HG02870 (cell line): Measurements from ENCODE around the gene SELPLG.
"Not testable (repeated sequence)": the region's sequence is repeated elsewhere in the genome, so short reads cannot be mapped to it uniquely, and the experiment has no call there.

Experiments used
- ATAC-seq: cut with Tn5 transposase; IDR thresholded peaks from one replicate; pipeline ENCODE4 v1.9.1; 2021; ENCODE audit warnings: mild to moderate bottlenecking, moderate library complexity; ENCODE audit not compliant: unreplicated experiment

Gene SELPLG

GRCh38 chr12:108656247-108656646 lies 22.6 kb upstream of the SELPLG start:
- not testable (repeated sequence) for ATAC-seq

GRCh38 chr12:108655812-108656175 lies 22.1 kb upstream of the SELPLG start:
- not testable (repeated sequence) for ATAC-seq

- not testable (repeated sequence) for ATAC-seq
These were observed 20.9 kb upstream of the SELPLG start for GRCh38 chr12:108654622-108655021.

DNA sequence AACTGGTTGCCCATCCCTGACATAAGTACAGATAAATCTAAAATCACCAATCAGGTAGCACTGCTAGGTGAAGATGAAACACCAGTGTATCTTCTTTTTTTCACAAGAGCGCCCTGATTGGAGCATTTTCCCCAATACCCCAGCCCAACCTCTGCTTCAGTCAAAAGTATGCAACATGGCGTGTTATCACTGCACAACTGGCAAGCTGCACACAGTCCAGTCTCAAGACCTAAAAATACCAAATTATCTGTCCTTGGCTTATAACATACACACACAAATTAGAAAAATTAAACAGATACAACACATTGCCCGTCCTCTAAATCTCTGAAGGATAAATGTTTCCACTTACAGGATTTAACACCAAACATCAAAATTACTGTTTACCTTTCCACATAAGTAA lies 20.2 kb upstream of the SELPLG start:
- ATAC-seq: no peak

GRCh38 chr12:108653082-108653516 lies 19.4 kb upstream of the SELPLG start:
- ATAC-seq: no peak

GRCh38 chr12:108650083-108650482 lies 16.4 kb upstream of the SELPLG start:
- no peak for ATAC-seq

GRCh38 chr12:108649669-108650068 lies 16.0 kb upstream of the SELPLG start:
- no peak for ATAC-seq

DNA sequence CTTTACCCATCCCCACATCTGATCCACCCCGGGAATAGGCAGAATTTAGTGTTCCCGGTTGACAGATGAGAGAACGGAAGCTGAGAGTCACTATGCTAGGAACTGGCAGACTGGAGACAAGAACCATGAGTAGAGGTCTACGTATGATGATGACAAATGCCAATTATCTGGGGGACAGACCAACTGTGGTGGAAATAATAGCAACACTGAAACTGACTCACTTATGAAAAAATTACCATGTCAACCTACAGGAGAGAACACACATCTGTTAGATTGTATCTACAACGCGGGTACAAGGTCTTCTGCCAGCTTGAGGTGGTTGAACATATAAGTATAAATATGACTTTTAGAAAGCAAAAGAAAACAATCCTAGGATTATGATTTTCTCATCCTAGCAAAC lies 15.4 kb upstream of the SELPLG start:
- no peak for ATAC-seq

- no peak for ATAC-seq
These were observed 14.7 kb upstream of the SELPLG start for GRCh38 chr12:108648371-108648770.

DNA sequence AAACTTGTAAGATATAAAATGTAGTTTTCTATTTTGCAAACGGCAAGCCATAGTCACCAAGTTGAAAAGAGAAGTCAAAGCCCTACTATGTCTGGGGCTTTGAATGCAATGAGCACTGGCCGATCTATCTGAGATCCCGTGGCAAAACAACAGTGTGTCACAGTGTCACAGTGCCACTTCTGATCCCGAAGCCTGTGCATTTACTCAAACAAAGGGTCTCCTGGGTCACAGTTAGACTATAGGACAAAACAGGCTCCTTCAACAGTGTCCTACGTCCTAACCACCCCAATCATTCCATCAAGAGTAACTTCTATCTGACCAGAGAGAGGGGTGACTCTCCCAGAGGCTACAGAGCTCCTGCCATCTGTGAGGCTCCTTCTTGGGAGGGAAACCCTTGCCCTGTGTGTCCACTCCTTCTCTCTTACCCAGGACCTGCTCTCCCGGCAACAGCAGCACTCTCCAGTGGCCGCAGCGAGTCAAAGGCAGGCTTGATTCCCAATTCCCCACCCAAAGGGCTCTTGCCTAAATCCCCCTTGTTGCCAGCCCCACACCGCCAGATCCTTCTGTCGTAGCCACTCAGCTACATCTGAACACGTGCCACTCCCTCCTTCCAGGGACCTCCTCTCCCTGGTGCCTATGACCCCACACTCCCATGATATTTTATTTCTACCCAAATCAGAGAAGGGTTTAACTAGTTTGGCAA lies 14.0 kb upstream of the SELPLG start:
- ATAC-seq: no peak

DNA sequence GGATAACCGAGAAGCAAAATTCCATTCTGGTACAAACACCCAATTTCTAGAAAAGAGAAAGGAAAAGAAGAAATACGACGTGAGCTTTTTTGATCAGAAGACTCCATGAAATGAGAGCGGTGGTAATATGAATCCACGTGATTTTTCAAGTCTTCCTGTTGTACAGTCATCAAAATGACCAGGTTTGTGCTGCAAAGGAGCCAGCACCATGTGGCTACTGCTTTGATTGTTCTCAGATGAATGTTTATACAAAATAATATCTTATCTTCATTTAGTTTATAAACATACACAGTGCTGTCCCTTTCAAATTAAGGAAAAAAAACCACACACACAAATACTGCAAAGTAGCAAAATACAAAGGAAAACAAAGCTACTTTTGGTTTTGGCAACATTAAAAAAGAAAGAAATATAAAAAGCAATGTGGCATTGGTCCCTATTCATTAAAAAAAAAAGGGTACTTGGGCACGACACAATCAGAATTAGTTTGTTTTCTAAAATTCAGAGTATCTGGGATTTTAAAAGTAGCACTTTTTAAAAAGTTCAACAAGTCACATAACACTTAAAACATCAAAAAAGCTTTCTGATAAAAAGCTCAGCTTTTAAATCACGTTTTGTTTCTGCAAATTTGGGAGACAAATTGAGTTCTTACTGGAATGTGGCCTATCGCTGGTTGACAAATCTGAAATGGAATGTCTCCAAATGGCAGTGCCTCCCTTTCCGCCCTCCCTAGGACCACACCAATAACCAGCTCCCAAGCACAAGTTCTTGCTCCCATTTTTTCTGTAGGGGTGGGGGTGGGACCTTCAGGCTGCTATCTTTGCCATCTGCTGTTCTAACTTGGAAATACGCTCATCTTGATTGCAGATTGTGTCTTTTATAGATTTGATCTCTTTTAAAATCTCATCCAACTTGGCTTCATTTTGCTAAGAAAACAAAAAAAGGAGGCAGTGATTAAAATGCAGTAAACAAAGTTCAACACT lies 13.2 kb upstream of the SELPLG start:
- no peak for ATAC-seq

DNA sequence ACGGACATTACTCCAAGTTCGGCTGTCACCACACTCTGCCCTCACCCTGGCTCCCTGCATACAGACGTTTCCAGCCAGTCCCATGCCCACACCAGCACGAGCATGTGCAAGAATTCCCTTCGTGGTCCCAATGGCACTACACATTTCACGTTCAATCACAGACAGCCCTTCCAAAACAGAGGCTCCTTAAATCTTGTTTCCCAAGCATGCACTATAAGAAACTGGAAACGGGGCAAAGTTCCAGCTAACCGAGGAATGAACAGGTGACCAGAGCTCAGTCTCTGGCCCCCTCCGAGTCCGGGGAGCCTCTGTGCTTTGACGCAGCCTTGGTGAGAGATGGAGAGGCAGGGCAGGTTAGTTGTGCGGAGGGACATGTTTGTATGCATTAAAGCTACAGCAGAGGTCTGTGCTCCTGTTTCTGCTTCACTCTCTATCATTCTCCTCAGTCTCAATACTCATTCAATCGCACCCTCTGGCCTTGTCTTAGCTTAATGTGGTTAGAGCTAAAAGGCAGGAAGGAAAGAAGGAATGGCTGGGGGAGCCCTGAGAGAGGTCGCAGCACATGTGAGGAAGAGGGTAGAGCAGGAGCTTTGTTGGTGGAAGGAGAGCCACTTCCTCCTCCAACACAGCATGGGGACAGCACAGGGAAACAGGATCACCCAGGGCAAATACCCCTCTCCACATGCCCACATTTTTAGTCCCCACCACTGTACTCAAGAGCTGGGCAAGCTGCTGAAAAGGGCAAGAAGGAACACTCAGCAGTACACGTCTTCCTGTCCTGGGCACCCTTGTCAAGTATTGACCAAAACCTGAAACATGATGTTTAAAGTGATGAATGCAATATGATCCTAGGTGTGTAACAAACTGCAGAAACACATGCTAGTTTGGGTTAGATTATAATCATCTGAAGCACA lies 12.2 kb upstream of the SELPLG start:
- no peak for ATAC-seq

- no peak for ATAC-seq
These were observed 11.1 kb upstream of the SELPLG start for GRCh38 chr12:108644811-108645120.

DNA sequence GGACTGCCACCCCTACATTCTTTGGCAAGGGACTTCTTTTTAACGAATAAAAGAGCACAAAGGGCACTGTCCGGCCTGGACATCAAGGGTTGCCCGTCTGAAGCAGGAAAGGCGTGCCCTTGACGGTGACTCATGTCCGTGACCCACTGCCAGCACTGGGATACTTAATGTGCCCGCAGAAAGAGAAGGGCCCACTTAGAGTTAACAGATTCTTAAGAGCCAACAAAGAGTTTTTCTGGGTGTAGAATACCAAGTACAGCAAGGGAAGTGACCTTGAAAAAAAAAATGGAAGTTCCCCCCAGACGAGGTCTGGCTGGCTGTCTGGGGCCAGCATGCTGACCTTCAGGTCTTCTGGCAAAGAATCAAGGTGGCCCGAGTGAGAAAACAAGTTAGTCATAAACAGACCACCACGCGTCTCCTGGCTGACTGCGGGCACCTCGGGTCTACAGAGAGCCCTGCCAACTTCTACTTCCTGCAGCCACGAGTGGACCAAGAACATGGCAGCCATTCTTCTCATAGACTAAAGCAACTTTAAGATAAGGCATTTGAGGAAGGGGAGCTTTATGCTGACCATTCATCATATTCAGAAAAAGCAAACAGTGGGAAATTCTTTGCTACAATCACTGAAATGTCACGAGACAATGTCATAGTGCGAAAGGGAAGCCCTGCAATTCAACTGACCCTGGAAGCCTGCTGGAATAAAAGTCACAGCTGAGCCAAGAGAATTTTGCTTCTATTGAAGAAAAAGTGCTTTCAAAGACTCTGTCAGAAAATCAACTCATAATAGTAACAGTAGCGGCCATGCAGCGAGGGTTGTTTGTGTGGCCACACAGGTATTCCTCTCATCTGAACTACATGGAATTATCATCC lies 10.5 kb upstream of the SELPLG start:
- ATAC-seq: no peak

DNA sequence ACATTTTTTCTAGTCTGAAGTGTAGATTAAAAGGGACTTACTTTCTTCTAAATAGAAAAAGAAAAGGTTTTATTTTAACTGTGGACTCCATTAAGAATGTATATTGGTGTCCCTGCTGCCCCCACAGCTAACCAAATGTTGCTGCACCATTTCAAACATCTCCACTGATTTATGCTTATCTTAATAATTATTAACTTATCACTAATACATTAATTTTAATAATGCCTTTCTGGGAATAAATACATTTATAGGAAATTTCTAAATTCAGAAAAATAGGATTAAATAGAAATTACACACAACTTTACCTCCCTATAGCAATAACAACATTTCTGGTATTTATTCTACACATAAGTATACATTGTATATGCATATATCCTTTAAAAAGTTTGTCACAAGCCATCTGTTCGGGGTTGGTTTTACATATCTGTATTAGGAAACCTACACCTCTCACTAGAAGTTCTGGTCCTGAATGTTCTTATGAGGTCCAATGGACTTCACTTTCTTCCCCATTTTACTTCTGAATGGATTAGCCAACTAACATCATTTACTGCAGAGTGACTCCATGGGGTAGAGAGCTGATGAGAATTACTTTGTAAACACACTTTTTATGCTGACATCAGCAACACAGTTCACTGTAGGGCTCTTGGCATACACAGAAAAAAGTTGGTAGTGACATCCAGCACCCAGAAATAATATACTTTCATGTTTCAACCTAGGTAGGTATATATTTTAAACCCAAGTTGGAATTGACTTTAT lies 9.4 kb upstream of the SELPLG start:
- no peak for ATAC-seq

- ATAC-seq: no peak
These were observed 8.7 kb upstream of the SELPLG start for GRCh38 chr12:108642269-108642870.

GRCh38 chr12:108641446-108642268 lies 8.0 kb upstream of the SELPLG start:
- no peak for ATAC-seq

- ATAC-seq: no peak
These were observed 7.2 kb upstream of the SELPLG start for GRCh38 chr12:108640802-108641445.
